GM23338 (cell line): Measurements from ENCODE around the gene ZBBX.

Source experiments
- CREB1 ChIP-seq: fragments of 250-450 bp; sonication (Bioruptor Pico); IDR thresholded peaks from 2 replicates; pipeline ENCODE4 v1.5.0; 2020; ENCODE audit warnings: low read depth, mild to moderate bottlenecking, moderate library complexity
- CTCF ChIP-seq, 2 experiments: fragments of 200-600 bp in 1 of 2; sonication (generic) in 1 of 2; conservative IDR thresholded peaks; 2 replicates each; pipeline versions ENCODE4 v1.5.1 to v1.6.1; 2016 to 2017; ENCODE audit warnings: antibody characterized with exemption in 2 of 2, low read depth in 2 of 2, mild to moderate bottlenecking in 2 of 2, moderate library complexity in 1 of 2
- ETS1 ChIP-seq: IDR thresholded peaks from 2 replicates; pipeline ENCODE4 v1.6.1; 2016; ENCODE audit warnings: antibody characterized with exemption
- EZH2 ChIP-seq: fragments of 200-600 bp; sonication (generic); IDR thresholded peaks from one replicate; pipeline ENCODE4 v1.8.0; 2017; ENCODE audit warnings: antibody characterized with exemption, mild to moderate bottlenecking, low read depth; ENCODE audit not compliant: unreplicated experiment
- EZH2phosphoT487 ChIP-seq: fragments of 200-600 bp; sonication (generic); IDR thresholded peaks from one replicate; pipeline ENCODE4 v1.8.1; 2018; ENCODE audit warnings: antibody characterized with exemption; ENCODE audit not compliant: unreplicated experiment
- JUNB ChIP-seq: IDR thresholded peaks from one replicate; pipeline ENCODE4 v1.6.1; 2016; ENCODE audit warnings: antibody characterized with exemption; ENCODE audit not compliant: unreplicated experiment
- NANOG ChIP-seq: IDR thresholded peaks from 2 replicates; pipeline ENCODE4 v1.6.1; 2016; ENCODE audit warnings: antibody characterized with exemption, borderline replicate concordance
- POLR2AphosphoS5 ChIP-seq: IDR thresholded peaks from 2 replicates; pipeline ENCODE4 v1.6.1; 2016; ENCODE audit warnings: antibody characterized with exemption, low read depth
- REST ChIP-seq: IDR thresholded peaks from one replicate; pipeline ENCODE4 v1.6.1; 2018; ENCODE audit warnings: antibody characterized with exemption; ENCODE audit not compliant: unreplicated experiment
- STAT1 ChIP-seq: IDR thresholded peaks from one replicate; pipeline ENCODE4 v1.6.1; 2016; ENCODE audit warnings: antibody characterized with exemption; ENCODE audit not compliant: unreplicated experiment
- ZNF114 ChIP-seq: fragments of 250-450 bp; sonication (Bioruptor Pico); IDR thresholded peaks from 2 replicates; pipeline ENCODE4 v1.5.0; 2020; ENCODE audit warnings: mild to moderate bottlenecking, moderate library complexity
- ZNF331 ChIP-seq: fragments of 250-450 bp; sonication (Bioruptor Pico); IDR thresholded peaks from 2 replicates; pipeline ENCODE4 v1.5.0; 2020; ENCODE audit warnings: low read depth, mild to moderate bottlenecking, moderate library complexity
- ZNF462 ChIP-seq: fragments of 250-450 bp; sonication (Bioruptor Pico); IDR thresholded peaks from 2 replicates; pipeline ENCODE4 v1.5.0; 2020; ENCODE audit warnings: mild to moderate bottlenecking, moderate library complexity

- TF ChIP-seq CTCF (conservative IDR thresholded peaks at IDR 0.05; ENCODE audit: low read depth in 2 of 2) (no peak), REST (no peak), POLR2AphosphoS5 (no peak), NANOG (no peak), CREB1 (CRISPR knock-in tag) (no peak), EZH2 (no peak), EZH2phosphoT487 (no peak), ETS1 (no peak), JUNB (no peak), ZNF331 (CRISPR knock-in tag) (no peak), STAT1 (no peak), ZNF114 (CRISPR knock-in tag) (no peak), ZNF462 (no peak)
These were observed 61.0 kb downstream of the ZBBX start for GRCh38 chr3:167318996-167319615.
